ENCODE results near the gene TSPYL2.

Gene TSPYL2

DNA sequence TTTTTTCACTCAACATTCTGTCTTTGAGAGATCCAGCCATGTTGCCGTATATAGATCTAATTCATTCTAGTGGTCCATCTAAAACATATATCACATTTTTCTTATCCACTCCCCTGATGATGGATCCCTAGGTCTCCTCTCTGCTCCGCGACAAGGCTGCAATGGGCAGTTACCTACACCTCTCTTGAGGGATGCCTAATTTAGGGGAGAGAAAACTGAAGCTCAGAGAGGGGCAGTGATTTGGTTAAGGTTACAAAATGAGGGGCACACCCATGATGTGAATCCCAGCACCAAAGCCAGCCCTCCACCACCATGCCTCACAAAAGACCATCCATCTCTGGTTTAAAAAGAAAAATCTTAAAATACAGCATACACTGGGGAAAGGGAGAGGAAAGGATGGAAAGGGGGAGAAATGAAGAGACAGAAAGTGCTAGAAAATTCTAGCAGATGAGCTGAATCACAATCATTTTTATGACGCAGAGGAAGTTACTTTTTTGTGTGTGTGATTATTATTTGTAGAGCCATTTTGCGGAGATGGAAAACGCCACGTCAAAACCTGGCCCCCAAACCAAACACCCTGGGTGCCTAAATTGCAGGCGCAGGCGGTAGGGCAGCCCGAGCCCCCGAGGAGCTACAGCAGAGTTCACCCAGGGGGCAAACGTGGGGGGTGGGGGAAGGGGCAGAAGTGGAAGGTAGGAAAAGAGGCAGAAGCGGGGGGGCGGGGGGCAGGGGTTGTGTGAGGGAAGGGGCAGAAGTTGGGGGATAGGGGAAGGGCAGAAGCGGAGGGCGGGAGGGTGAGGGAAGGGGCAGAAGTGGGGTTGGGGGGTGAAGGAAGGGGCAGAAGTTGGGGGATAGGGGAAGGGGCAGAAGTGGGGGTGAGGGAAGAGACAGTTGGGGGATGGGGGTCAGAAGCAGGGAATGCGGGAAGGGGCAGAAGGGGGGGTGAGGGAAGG lies 1.3 kb upstream of the TSPYL2 start:
- no peak for DNase-seq

DNA sequence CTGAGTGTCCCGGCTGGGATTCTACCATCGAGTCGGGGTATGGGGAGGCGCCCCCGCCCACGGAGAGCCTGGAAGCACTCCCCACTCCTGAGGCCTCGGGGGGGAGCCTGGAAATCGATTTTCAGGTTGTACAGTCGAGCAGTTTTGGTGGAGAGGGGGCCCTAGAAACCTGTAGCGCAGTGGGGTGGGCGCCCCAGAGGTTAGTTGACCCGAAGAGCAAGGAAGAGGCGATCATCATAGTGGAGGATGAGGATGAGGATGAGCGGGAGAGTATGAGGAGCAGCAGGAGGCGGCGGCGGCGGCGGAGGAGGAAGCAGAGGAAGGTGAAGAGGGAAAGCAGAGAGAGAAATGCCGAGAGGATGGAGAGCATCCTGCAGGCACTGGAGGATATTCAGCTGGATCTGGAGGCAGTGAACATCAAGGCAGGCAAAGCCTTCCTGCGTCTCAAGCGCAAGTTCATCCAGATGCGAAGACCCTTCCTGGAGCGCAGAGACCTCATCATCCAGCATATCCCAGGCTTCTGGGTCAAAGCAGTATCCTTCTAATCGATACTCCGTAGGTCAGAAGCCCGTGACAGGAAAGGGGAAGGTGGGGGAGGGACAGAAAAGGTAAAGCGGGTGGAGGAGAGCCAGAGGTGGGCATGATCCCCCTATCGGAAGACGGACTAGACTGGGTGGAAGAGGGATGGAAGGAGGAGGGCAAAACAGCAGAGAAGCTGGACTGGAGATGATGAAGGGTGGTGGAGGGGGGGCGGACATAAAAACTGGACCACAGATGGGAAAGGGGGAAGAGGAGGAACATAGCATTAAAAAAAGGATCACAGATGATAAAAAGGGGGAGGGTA lies 828 bp downstream of the TSPYL2 start:
- no peak for DNase-seq

DNA sequence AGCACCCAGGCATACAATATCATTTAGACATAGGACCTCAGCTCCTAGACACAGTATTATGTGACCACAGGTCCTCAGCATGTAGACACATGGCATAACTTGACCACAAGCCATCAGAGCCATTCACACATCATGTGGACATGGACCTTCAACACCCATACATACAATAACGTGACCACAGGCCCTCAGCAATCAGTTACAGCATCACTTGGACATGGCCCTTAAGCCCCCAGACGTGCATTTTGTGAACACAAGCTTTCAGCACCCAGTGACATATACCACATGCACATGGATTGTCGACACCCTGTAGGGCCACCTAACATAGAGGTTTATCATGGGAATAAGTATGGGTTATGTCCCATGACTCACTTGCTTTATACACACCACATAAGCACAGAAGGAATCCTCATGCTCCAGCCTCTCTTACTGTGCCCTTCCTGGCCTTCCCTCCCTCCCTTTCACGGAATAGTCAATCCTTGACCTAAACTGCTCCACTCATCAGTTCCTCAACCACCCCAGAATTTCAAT lies 1.9 kb downstream of the TSPYL2 start:
- DNase-seq, result no peak

DNA sequence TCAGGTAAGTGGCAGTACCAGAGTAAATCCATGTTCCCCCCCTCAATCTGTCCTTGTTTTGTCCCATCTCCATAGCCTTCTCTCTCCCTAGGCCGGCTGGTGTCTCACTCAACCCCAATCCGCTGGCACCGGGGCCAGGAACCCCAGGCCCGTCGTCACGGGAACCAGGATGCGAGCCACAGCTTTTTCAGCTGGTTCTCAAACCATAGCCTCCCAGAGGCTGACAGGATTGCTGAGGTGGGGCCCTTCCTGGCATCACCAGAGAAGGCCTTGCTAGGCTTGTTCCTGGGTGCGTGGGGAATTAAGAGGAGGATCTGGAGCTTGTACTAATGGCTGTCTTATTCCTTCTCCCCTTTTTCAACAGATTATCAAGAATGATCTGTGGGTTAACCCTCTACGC lies 2.7 kb downstream of the TSPYL2 start:
- no peak for DNase-seq

DNA sequence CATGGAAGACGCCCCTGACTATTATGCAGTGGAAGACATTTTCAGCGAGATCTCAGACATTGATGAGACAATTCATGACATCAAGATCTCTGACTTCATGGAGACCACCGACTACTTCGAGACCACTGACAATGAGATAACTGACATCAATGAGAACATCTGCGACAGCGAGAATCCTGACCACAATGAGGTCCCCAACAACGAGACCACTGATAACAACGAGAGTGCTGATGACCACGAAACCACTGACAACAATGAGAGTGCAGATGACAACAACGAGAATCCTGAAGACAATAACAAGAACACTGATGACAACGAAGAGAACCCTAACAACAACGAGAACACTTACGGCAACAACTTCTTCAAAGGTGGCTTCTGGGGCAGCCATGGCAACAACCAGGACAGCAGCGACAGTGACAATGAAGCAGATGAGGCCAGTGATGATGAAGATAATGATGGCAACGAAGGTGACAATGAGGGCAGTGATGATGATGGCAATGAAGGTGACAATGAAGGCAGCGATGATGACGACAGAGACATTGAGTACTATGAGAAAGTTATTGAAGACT lies 3.6 kb downstream of the TSPYL2 start:
- DNase-seq, result no peak

DNA sequence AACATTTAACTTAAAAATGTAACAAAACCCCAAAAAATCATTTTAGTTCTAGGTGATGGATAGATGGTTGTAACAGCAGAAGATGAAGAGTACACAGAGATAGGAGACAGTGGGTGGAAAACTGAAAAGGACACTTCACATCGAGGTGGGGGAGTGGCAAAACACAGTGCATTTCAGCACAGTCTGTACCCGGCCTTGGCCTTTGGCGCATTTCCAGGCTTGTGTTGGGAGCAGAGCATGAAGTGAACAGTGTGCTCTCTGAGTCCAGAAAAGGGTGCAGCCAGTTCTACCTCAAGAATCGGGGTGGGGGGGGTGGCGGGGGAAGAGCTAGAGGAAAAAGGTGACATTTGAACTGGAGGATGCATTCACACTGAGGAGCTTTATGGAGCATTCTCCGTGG lies 4.3 kb downstream of the TSPYL2 start:
- no peak for DNase-seq

DNA sequence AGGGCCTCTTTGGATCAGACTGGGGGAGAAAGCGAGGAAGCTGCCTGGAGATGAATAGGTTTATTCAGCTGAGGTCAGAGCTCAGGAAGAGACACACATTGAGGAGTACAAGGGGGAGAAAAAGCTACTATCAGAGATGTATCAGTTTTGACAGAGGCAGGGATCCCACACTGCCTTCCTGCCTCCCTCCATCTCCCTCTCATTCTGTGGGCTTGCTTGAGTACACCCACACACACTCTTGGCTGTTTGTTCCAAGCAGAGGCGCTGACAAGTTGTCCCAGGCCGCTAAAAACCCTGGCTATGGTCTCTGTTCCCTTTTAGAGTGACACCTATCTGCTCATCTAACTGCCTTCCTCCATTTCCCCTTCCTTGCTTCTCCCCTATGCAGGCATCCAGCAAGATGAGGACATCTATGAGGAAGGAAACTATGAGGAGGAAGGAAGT lies 5.2 kb downstream of the TSPYL2 start:
- no peak for DNase-seq

DNA sequence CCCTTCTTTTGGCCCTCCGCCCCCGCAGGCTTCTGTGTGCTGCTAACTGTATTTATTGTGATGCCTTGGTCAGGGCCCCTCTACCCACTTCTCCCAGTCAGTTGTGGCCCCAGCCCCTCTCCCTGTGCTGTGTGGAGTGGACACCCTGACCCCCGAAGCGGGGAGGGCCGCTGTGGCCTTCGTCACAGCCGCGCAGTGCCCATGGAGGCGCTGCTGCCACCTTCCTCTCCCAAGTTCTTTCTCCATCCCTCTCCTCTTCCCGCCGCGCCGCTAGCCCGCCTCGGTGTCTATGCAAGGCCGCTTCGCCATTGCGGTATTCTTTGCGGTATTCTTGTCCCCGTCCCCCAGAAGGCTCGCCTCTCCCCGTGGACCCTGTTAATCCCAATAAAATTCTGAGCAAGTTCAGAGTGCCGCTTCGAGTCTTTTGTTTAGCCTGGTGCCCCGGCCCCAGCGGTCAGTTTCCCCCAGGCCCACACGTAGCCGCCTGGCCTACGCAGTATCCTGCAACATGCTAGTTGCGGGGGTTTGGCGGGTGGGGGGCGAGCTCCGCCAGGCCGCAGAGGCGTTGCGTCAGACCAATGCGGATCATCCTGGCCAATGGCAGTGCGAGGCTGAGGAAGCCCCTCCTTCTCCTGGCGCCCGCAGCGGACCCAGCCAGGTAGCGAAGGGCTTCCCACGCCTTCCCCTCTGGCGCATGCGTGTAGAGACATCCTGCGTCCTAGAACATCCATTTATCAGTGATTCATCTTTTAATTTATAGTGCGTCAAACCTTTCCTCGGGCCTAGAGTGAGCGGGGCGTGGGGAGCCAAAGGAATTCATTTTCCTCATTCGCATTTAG lies 6.2 kb downstream of the TSPYL2 start:
- DNase-seq, result peak; percentile 59

DNA sequence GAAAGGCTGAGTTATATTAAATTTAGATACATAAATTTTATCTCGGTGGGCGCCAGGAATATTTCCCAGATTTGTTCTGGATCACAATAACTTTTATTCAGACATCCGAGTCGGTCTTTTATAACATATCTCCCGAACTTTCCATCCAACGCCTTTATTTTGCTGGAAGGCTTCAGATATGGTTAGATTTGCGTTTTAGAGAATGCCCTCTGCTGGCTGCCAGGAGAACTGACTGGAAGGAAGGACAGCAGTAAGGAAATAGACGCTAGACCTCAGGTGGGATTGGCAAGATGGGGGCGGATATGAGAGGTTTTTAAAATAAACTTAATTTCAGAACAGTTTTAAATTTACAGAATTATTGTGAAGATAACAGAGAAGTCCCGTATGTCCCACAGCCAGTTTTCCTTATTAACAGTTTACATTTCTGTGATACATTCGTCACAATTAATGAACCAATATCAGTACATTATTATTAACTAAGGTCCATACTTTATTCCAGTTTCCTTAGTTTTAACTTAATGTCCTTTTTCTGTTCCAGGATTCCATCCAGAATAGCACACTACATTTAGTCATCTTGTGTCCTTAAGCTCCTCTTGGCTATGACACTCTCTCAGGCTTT lies 7.2 kb downstream of the TSPYL2 start:
- DNase-seq, result peak; percentile 68

DNA sequence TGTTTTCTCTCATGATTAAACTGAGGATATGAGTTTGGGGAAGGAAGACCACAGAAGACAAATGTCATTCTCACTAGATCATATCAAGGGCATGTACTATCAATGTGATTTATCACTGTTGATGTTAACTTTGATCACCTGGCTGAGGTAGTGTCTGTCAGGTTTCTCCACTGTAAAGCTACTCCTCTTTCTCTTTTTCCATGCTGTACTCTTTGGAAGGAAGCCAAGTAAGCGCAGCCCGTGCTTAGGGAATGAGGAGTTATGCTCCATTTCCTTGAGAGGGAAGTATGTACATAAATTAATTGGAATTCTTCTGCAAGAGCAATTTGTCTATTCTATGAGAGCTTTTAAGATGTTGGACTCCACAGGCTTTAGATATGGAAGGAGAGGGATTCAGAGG lies 7.8 kb downstream of the TSPYL2 start:
- DNase-seq, result no peak

DNA sequence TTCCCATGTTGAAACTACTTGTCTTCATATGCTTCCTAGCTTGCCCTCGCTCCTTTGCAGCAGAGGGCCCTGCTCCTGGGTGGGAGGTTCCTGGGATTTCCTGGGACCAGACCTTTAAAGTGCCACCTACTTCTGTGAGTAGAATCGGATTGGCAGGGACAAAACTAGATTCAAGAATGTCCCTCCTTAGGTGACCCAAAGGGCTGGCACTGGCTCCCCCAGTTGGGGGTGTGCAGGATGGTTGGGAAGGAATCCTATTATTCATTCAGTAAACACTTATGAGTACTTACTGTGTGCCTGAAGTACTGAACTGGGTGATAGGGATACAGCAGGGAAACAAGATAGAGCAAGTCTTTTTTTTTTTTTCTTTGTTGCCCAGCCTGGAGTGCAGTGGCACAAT lies 9.2 kb downstream of the TSPYL2 start:
- no peak for DNase-seq

DNA sequence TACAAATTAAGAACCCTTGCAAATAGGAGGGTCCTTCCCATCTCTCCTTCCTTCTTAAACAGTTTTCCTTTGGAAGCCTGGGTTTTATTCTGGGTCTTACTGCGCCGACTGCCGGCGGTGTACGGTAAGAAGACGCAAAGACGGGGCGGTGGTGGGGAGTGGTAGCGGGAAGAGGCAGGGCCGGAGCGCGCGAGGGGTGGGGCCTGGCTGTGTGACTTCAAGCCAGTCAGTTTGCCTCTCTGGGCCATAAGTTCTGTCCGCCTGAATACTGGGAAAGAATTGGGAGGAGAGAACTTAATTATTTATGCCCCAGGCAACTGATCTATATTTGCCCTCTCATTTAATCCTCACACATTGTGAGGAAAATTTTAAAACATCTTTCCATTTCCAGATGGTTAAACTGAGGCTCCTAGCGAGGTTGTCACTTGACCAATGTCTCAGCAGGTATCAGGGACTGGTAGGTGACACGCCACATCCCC lies 11.0 kb downstream of the TSPYL2 start:
- peak; percentile 47 for DNase-seq

DNA sequence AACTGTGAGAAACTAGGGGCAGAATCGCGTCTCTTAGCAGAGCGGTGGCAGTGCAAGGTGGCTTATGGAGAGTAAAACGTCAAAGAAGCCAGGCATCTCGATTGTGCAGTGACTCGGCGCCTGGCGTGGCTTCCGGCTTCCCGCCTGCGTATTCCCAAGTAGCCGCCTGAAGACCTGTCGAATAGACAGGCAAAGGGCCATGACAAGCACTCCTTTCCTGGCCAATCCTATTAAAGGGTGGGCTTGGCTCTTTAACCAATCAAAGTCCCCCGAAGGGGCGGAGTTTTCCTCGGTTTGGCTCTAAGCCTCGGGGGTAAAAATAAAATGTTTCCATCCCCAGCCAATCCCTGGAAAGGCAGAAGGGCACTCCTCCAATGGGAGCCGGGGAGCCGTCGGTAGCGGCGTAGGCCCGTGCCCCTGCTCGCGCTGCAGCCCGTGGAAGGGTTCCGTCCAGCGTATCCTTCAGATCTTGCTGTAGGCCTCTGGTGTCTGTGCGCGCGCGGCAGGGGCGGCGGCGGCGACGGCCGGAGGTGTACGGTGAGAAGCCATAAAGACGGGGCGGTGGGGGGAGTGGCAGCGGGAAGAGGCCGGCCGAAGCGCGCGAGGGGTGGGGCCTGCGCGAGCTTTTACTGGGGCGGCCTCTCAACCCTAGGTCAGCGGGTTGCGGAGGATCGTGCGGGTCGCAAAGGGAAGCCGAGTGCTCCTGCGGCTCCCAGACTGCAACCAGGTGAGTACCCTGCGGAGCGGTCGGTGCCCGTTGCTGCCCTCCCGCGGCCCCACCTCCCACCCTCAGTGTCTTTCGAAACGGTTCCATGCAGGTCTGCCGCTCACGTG lies 11.8 kb downstream of the TSPYL2 start, which contains the start of gene KANTR:
Gene KANTR (plus strand): TSS at position 395 of the 834 bp plus-strand sequence. CDS start 30,131 bp downstream, outside the sequence.
- peak; percentile 91 for DNase-seq

DNA sequence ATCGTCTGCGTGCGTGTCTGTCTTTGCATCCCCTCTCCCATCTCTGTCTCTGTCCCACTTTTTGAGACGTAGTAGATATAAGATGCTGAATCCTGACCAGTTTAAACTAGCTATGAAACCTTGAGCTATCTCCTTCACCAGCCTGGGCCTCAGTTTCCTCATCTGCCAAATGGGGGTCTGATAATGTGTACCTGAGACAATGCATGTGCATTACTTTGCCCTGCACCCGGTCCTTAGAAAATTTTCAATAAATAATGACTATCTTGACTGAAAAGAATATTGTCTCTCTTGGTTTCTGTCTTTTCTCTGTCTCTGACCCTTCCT lies 12.4 kb downstream of the TSPYL2 start:
- no peak for DNase-seq

DNA sequence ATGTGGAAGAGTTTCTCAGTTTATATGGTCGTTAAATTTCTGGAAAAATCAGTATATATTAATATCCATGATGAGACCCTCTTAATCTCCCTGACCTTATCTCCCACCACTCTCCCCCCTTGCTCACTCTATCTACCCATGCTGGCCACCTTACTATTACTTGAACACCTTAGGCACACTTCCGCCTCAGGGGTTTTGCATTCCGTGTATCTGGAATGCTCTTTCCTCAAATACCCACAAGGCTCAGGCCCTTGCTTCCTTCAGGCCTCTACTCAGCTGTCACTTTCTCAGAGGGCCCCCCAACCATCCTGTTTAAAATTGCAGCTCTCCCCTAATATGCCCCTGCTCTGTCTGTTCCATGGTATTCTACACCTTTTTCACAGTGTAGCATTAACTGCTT lies 13.6 kb downstream of the TSPYL2 start:
- DNase-seq, result no peak

DNA sequence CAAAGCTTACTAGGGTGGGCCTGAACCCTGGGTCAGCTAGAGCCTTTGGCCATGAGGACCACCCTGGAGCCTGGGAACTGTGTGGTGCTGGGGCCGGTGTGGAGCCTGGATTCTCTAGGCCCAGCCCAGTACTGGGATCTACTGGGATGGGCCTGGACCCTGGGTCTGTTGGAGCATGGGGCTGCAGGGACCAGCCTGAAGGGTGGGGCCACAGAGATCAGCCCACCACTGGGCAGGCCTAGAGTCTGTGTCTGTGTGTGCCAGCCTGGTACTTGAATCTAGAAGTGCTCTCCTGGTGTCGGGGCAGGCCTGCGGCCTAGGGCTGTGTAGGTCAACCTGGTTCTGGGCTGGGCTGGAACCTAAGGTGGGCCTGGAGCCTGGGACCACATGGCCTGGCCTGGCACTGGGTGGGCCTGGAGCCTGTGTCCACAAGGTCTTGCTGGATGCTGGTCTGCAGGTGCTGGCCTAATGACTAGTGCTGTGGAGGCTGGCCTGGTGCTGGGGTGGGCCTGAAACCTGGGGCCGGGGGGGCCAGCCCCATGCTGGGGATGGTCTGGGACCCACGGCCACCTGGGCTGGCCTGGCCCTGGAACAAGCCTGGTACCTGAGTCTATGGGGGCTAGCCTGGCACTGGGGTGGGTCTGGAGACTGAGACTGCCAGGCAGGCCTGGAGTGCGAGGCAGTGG lies 32.8 kb downstream of the TSPYL2 start:
- no peak for DNase-seq

DNA sequence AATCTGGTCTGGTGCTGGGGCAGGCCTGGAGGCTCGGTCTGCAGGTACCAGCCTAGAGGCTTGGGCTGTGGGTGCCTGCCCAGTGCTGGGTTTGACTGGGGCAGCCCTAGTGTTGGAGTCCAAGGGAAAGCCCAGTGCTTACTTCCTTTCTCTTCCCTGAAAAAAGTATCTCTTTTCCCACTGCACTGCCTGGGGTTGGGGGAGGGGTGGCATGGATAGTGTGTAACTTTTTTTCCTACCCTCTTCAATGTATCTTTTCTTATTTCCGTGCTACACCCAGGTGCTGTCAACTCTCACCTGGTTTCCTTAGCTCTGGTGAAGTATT lies 33.3 kb downstream of the TSPYL2 start:
- DNase-seq, result no peak

DNA sequence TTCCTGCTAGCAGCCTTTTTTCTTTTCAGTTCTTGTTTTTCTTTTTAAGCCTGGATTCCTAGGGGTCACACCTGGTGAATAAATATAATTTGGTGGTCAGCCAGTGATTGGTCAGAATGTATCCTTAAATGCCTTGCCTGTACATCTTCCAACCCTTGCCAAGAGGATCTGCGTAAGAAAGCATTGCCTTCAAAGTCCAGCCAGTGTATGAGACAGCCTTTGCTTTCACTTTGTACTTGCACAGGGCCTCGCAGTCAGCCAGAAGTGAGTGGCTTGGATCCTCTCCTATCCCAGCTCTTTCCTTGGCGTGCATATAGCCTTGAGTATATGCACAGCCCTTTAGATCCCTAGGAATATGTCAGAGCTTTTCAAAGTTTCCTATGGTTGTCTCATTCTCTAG lies 33.9 kb downstream of the TSPYL2 start:
- DNase-seq, result no peak

DNA sequence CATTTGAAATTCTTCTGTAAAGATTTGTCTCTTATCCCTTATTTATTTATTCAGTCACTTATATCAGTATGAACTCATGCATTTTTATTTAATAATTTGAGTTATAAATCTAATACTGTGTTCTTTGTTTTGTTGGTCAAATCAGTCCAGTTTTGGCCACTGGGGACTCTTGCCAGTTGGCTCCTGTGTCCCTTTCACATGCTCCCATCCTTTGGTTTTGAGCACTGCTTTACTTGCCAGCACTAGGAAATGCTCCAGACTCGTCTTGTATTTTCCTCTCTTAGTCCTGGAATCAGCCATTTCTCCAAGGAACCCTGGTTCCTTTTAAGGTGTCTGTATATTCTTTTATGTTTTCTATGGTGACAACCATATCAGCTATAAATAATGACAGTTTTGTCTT lies 39.8 kb downstream of the TSPYL2 start:
- DNase-seq, result no peak

DNA sequence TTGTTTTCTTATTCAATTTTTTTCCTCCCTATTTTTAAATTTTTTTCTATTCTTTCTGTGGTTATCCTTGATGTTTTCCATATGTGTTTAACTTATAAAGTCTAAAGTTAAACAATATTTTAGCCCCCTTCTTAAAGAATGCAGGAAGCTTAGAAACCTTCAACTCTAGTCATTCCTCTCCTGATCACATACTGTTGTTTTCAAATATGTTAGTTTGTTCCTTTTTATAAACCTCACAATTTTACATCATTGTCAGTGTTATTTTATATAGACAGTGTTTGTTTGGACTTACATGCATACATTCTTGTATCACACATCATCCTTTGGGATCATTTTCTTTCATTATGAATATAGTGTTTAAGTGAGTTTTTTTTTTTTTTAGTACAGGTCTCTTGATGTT lies 43.3 kb downstream of the TSPYL2 start:
- no peak for DNase-seq
